Stimulated activated CD4-positive, alpha-beta T cell treated with anti-CD3 and anti-CD28 coated beads, Interleukin-1b, Interleukin-23, amount 100 ng/mL, for 4 hours (primary cell): ENCODE data around the gene SPO11.

ENCODE experiments used
- DNase-seq, 2 donors: peaks; one replicate each; pipeline ENCODE4 v3.0.0-alpha.2; 2020; ENCODE audit warnings: low read depth in 2 of 2

The SPO11 gene

DNA sequence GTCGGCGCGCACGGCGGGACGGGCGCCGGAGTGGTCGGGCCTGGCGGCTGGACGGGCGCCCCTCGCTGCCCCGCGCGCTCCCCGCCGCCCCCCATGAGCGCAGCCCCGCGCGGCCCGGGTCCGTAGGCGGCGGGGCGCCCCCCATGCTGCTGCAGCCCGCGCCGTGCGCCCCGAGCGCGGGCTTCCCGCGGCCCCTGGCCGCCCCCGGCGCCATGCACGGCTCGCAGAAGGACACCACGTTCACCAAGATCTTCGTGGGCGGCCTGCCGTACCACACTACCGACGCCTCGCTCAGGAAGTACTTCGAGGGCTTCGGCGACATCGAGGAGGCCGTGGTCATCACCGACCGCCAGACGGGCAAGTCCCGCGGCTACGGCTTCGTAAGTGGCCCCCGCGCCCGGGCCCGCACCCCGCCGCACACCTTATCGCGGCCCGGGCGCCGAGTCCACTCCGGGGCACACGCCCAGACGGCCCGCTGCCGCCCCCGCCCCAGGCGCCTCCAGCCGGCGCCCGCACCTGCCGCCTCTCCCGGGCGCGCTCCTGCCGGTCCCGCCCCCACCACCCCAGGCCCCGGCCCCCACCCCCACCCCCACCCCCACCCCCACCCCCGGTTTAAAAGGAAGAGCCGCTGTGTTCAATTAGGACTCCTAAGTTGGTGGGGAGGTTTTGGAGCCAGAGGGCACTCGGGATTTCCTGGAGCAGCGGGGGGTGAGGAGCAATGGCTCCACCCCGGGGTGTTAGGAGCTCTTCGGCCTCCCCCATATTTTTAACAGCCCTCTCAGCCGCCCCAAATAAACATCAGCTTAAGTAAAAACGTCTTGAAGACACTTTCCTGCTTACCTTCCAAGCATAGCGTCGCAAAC lies 62.1 kb downstream of the SPO11 start:
- DNase-seq, result no peak

- DNase-seq, result peak; percentile 41 to 51
These were observed 63.1 kb downstream of the SPO11 start for GRCh38 chr20:57392512-57393271.
